NT2/D1 (cell line): ENCODE measurements around the gene PTPRQ.

Source experiments
- SUZ12 ChIP-seq: IDR thresholded peaks from 2 replicates; pipeline ENCODE4 v1.6.1; 2011; ENCODE audit not compliant: insufficient read length, insufficient read depth; ENCODE audit errors: extremely low read depth
- YY1 ChIP-seq: IDR thresholded peaks from 2 replicates; pipeline ENCODE4 v1.6.1; 2011; ENCODE audit not compliant: insufficient read length, insufficient read depth
- ZNF274 ChIP-seq: IDR thresholded peaks from 2 replicates; pipeline ENCODE4 v1.6.1; 2011; ENCODE audit warnings: mild to moderate bottlenecking, low read depth, low read length

DNA sequence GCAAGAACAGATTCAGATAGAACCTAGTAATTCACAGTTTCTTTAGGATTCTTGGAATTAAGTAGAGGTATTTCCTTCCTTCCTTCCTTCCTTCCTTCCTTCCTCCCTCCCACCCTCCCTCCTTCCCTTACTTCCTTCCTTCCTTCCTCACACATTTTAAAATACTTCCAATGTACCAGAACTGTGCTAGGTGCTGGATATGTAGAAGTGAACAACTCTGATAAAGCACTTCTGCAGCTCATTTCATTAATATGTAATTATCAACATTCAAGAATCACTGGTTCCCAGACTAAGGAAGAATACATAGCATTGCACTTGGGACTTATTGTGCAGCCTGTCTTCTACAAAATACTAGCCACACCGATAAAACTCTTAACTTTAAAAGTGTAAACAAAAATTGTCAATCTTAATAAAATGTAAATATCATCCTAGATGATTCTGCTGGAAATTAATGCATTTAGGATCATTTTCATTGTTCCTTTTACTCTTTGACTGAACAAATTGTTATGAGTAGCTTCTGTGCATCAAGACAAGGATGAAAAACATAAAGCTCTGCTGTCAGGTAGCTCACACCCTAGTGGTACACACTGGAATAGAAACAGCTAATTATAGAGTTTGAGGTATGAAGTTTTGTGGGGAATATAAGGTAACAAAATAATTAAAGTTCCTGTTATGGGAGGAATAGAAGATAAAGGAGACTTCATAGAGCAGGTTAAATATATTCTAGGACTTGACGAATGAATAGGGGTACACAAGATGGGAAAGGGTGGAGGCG lies 163.5 kb downstream of the PTPRQ start:
- no peak for TF ChIP-seq YY1
- no peak for TF ChIP-seq SUZ12
- no peak for TF ChIP-seq ZNF274
